HG03460 (cell line): ENCODE results near the gene GARRE1.
A peak's percentile ranks its signal among the peaks of the same experiment; 100 is the strongest.
"Not testable (repeated sequence)": the region's sequence is repeated elsewhere in the genome, so short reads cannot be mapped to it uniquely, and the experiment has no call there.

Source experiments
- ATAC-seq: cut with Tn5 transposase; IDR thresholded peaks from one replicate; pipeline ENCODE4 v1.9.1; 2021; ENCODE audit not compliant: unreplicated experiment

The GARRE1 gene

GRCh38 chr19:34232566-34233481 lies 21.5 kb upstream of the GARRE1 start:
- peak; percentile 61 for ATAC-seq

DNA sequence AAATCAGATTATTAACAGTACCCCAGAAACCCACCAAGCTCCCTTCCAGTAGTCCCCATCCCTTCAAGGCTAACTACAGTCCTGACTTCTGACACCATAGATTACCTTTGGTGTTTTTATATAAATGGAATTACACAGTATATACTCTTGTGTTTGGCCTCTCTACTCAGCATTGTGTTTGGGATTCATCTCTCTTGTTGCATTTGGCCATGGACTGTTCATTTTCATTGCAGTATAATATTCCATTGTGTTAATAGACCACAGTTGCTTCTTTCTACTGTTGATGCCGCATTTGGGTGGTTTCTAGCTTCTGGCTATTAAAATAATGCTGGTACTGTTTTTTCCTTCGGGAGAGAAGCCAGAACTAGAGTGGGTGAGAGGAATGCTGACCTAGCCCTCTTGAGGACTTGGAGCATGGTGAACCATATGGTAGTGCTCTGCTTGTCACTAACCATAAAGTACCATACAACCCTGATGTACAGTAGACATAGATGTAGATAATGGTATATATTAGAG lies 18.9 kb upstream of the GARRE1 start:
- no peak for ATAC-seq

- ATAC-seq = no peak
Observed at GRCh38 chr19:34236035-34236987, 18.0 kb upstream of the GARRE1 start.

- ATAC-seq = no peak
Observed at GRCh38 chr19:34237283-34237682, 17.1 kb upstream of the GARRE1 start.

- no peak for ATAC-seq
Observed at GRCh38 chr19:34237939-34238338, 16.4 kb upstream of the GARRE1 start.

GRCh38 chr19:34241513-34242337 lies 12.6 kb upstream of the GARRE1 start:
- ATAC-seq = no peak

GRCh38 chr19:34243138-34243875 lies 11.0 kb upstream of the GARRE1 start:
- ATAC-seq = not testable (repeated sequence)

- no peak for ATAC-seq
Observed at GRCh38 chr19:34243876-34244578, 10.3 kb upstream of the GARRE1 start.

GRCh38 chr19:34244611-34245299 lies 9.6 kb upstream of the GARRE1 start:
- no peak for ATAC-seq

DNA sequence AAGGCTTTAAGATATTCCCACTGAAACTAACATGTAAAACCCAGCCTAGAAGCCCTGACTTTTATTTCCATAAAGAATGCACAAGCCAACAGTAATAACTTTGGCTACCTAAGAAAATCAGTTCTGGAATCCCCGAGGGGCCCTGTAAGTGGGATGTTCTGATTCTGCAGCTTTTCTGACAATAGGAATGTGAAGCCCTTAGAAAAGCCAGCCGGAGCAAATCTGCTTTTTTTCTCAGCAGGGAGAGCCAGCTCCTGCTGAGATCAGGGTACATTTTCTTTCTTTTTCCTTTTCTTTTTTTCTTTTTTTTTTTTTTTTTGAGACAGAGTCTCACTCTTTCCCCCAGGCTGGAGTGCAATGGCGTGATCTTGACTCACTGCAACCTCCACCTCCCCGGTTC lies 8.0 kb upstream of the GARRE1 start:
- no peak for ATAC-seq

DNA sequence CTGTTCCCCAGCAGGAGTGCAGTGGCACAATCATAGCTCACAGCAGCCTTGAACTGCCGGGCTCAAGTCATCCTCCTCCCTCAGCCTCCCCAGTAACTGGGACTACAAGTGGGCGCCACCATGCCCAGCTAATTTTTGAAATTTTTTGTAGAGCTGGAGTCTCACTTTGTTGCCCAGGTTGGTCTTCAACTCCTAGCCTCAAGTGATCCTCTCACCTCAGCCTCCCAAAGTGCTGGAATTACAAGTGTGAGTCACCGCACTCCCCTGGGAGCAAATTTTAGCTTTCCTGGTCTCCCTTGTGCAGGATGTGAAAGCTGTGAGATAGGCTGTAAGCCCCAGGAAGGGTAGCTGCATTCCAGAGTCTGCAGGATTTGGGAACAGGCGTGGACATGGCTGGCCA lies 5.4 kb upstream of the GARRE1 start:
- no peak for ATAC-seq

DNA sequence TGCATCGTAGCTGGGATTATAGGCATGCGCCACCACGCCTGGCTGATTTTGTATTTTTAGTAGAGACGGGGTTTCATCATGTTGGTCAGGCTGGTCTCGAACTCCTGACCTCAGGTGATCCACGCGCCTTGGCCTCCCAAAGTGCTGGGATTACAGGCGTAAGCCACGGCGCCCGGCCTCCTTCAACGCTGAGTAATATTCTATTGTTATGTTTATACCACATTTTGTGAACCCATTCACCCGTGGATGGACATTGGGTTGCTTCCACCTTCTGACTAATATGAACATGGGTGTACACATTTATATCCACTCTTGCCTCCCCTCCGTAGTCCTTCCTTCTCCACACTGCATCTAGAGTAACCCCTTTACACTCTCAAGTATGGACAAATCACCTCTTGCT lies 1.2 kb upstream of the GARRE1 start:
- not testable (repeated sequence) for ATAC-seq

DNA sequence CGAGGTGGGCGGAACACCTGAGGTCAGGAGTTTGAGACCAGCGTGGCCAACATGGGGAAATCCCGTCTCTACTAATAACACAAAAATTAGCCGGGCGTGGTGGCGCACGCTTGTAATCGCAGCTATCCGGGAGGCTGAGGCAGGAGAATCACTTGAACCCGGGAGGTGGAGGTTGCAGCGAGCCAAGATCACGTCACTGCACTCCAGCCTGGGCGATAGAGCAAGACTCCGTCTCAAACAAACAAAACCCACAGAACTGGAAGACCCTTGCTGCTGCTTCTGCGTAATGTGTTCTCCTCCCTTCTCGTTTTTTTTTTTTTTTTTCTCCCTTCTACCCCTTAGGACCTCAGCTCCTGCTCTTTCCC lies 691 bp upstream of the GARRE1 start:
- not testable (repeated sequence) for ATAC-seq

DNA sequence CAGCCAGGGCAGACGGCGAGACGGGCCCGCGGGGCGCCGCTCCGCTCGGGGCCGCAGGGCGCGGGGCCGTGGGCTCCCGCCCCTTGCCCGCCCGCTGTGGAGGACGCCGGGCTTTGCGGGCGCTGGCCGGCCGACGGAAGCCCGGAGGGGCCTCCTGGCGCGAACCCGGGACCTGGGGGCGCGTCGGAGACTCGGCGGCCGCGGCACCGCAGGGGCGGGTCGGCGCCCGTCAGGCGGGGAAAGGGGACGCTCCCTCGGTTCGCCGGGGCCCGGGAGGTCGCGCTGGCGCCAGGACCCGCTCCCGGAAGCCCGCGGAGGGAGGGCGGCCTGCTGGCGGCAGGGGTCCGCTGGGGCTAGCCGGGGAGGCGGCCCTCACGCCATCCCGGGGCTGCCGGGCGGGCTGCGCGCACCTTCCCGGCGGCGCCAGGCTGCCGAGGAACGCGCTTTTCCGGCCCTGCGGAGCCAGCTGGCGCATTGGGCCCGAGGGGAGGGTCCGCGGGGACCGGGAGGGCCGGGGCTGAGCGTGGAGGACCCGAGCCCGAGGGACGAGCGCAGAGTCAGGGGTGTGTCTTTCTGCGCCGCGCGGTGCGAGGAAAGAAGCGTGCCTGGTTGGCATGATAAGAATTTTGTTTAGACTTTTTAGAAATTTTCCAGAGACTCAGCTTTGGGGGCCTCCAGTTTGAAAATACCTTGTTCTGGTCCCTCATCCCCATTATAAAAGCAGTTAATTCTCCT lies 511 bp downstream of the GARRE1 start:
- peak; percentile 48 for ATAC-seq

DNA sequence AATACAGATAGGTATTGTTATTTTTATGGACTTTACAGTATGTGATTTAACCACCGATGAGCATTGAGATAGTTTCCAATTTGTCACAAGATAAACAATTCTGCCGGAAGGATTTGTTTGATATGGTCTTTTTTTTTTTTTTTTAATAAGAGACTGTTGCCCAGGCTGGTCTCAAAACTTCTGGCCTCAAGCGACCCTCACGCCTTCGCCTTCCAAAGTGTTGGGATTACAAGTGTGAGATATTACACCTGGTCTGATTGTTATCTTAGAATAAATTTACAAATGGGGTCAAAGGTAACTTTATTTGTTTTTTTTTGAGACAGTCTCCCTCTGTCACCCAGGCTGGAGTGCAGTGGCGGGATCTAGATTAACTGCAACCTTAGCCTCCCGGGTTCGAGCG lies 1.2 kb downstream of the GARRE1 start:
- ATAC-seq = no peak

- ATAC-seq = no peak
Observed at GRCh38 chr19:34256835-34257558, 2.6 kb downstream of the GARRE1 start.

GRCh38 chr19:34257559-34257924 lies 3.2 kb downstream of the GARRE1 start:
- no peak for ATAC-seq
